ENCODE data around the gene ATP2C2.
"Not testable (repeated sequence)": the region's sequence is repeated elsewhere in the genome, so short reads cannot be mapped to it uniquely, and the experiment has no call there.

ATP2C2 gene

GRCh38 chr16:84421081-84421937 lies 53.0 kb downstream of the ATP2C2 start:
- DNase-seq (ENCODE audit: low read depth), result no peak

- no peak for DNase-seq (ENCODE audit: low read depth)
Measured at GRCh38 chr16:84421938-84422220, 53.5 kb downstream of the ATP2C2 start.

GRCh38 chr16:84423416-84423837 lies 55.1 kb downstream of the ATP2C2 start:
- DNase-seq (ENCODE audit: low read depth), result peak; percentile 66

- DNase-seq (ENCODE audit: low read depth), result no peak
Measured at GRCh38 chr16:84425696-84426095, 57.4 kb downstream of the ATP2C2 start.

- no peak for DNase-seq (ENCODE audit: low read depth)
Measured at GRCh38 chr16:84426804-84427203, 58.5 kb downstream of the ATP2C2 start.

- no peak for DNase-seq (ENCODE audit: low read depth)
Measured at GRCh38 chr16:84427553-84427952, 59.2 kb downstream of the ATP2C2 start.

- DNase-seq (ENCODE audit: low read depth), result no peak
Measured at GRCh38 chr16:84430860-84431259, 62.5 kb downstream of the ATP2C2 start.

GRCh38 chr16:84434800-84435199 lies 66.5 kb downstream of the ATP2C2 start:
- no peak for DNase-seq (ENCODE audit: low read depth)

GRCh38 chr16:84436196-84436595 lies 67.9 kb downstream of the ATP2C2 start:
- no peak for DNase-seq (ENCODE audit: low read depth)

GRCh38 chr16:84438971-84439696 lies 70.8 kb downstream of the ATP2C2 start:
- DNase-seq (ENCODE audit: low read depth), result peak; percentile 36

- DNase-seq (ENCODE audit: low read depth), result no peak
Measured at GRCh38 chr16:84442416-84443145, 74.2 kb downstream of the ATP2C2 start.

- DNase-seq (ENCODE audit: low read depth), result no peak
Measured at GRCh38 chr16:84443166-84443802, 74.9 kb downstream of the ATP2C2 start.

- no peak for DNase-seq (ENCODE audit: low read depth)
Measured at GRCh38 chr16:84444476-84444875, 76.1 kb downstream of the ATP2C2 start.

GRCh38 chr16:84446084-84446483 lies 77.7 kb downstream of the ATP2C2 start:
- peak; percentile 20 for DNase-seq (ENCODE audit: low read depth)

- DNase-seq (ENCODE audit: low read depth), result peak; percentile 23
Measured at GRCh38 chr16:84446596-84447392, 78.5 kb downstream of the ATP2C2 start.

- no peak for DNase-seq (ENCODE audit: low read depth)
Measured at GRCh38 chr16:84448444-84448843, 80.1 kb downstream of the ATP2C2 start.

GRCh38 chr16:84449156-84450140 lies 81.1 kb downstream of the ATP2C2 start:
- no peak for DNase-seq (ENCODE audit: low read depth)

- DNase-seq (ENCODE audit: low read depth), result no peak
Measured at GRCh38 chr16:84450176-84450865, 82.0 kb downstream of the ATP2C2 start.

GRCh38 chr16:84451010-84451676 lies 82.8 kb downstream of the ATP2C2 start:
- not testable (repeated sequence) for DNase-seq (ENCODE audit: low read depth)
